Measurements from ENCODE around the gene NTF4. TPM values are rescaled to one million over a fixed set of nuclear protein-coding genes. Genes with fewer than 3 reads are reported as not detected.

Gene NTF4
- total and polyA plus RNA-seq, 2 of the 13 experiments (the other 11 are each of a cell fraction or from before 2014, with no cell fraction given) = not detected

- no TSS peak for BruUV-seq (replicated peaks)
- no peak overlapping the region for H3K9ac ChIP-seq (ENCODE audit: insufficient read depth, low read depth, low read length)
- peaks cover 2 to 23% of the 10 kb centered on the region in 2 experiments for H3K27me3 ChIP-seq (ENCODE audit: control insufficient read depth in 1 of 2, insufficient read depth in 2 of 2, low read length in 2 of 2)
- DNase-seq (ENCODE audit: low spot score) = peak; percentile 32
- no peaks in the 10 kb centered on the region for H3K4me1 ChIP-seq (ENCODE audit: insufficient read depth, low read length)
- TF ChIP-seq DZIP1 (CRISPR knock-in tag; IDR thresholded peaks at IDR 0.05) (no peak), CTCF (CRISPR knock-in tag; IDR thresholded peaks at IDR 0.05) (peak; percentile 47; the same call in 1 of the 2 replicates)
- TF ChIP-seq, protein P1, sequence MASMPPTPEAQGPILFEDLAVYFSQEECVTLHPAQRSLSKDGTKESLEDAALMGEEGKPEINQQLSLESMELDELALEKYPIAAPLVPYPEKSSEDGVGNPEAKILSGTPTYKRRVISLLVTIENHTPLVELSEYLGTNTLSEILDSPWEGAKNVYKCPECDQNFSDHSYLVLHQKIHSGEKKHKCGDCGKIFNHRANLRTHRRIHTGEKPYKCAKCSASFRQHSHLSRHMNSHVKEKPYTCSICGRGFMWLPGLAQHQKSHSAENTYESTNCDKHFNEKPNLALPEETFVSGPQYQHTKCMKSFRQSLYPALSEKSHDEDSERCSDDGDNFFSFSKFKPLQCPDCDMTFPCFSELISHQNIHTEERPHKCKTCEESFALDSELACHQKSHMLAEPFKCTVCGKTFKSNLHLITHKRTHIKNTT (CRISPR knock-in tag; IDR thresholded peaks at IDR 0.05) = no peak
- no peak overlapping the region for H2AFZ ChIP-seq (ENCODE audit: low read length)
- ATAC-seq = peak; percentile 75
- in situ Hi-C loops (cut with HindIII; ENCODE audit: extremely low pct_ligation_motif_present, low pct_unique_long_range_greater_than_20kb) = no loop called here
- ChIA-PET POLR2A (no interaction called here), CTCF (ENCODE audit: low intra/inter-chr PET ratio, low total read pairs) (no interaction called here)
- no peak overlapping the region for H3K4me2 ChIP-seq (ENCODE audit: low read depth, low read length)
- H3K79me2 ChIP-seq (ENCODE audit: insufficient read depth, low read length) = no peaks in the 10 kb centered on the region
- no peaks in the 10 kb centered on the region for H4K20me1 ChIP-seq (ENCODE audit: insufficient read depth, low read length)
- no peaks in the 10 kb centered on the region for H3K36me3 ChIP-seq (replicated peaks in 1 of 2; ENCODE audit: control insufficient read depth in 1 of 2, insufficient read depth in 2 of 2, low read length in 2 of 2)
- H3K9me3 ChIP-seq (ENCODE audit: low read length) = no peaks in the 10 kb centered on the region
- no peak overlapping the region for H3K4me3 ChIP-seq (replicated peaks in 1 of 3; ENCODE audit: insufficient read depth in 1 of 3, low read depth in 2 of 3, low read length in 3 of 3)
- FAIRE-seq = peak; percentile 46
- H3K27ac ChIP-seq (ENCODE audit: extremely low read length, insufficient read depth, low read length) = no peak overlapping the region
- intact Hi-C loops (cut with micrococcal nuclease; ENCODE audit: unreplicated experiment) = no loop called here
- 33% methylated on average over 15 of the region's 23 CpGs for WGBS (ENCODE audit: low lambda C conversion rate)
These were observed 9.1 kb upstream of the NTF4 start for GRCh38 chr19:49073514-49074378.

Measured in HepG2 (cell line).